HL-60 (cell line): Measurements from ENCODE around the gene NRXN2.

Source experiments
- DNase-seq, 2 experiments: peaks; one replicate each; pipeline ENCODE4 v3.0.0-alpha.2; 2010 to 2020; ENCODE audit warnings: low read depth in 1 of 2, low spot score in 1 of 2
- H3K27ac ChIP-seq: fragments of 250-450 bp; sonication (Bioruptor Pico); replicated peaks from 2 replicates; pipeline ENCODE4 v1.5.1; 2020; ENCODE audit warnings: mild to moderate bottlenecking, moderate library complexity
- H3K27me3 ChIP-seq: fragments of 250-450 bp; sonication (Bioruptor Pico); 2 replicates; pipeline ENCODE4 v1.5.1; 2021; ENCODE audit warnings: mild to moderate bottlenecking, moderate library complexity; ENCODE audit not compliant: insufficient read depth, poor library complexity, severe bottlenecking
- H3K4me3 ChIP-seq: replicated peaks from 2 replicates; pipeline ENCODE4 v1.5.1; 2011; ENCODE audit warnings: mild to moderate bottlenecking, control low read depth, low read length; ENCODE audit not compliant: insufficient read depth
- CTCF ChIP-seq: IDR thresholded peaks from one replicate; pipeline ENCODE4 v1.5.1; 2011; ENCODE audit warnings: low read length, control low read depth, inconsistent platforms; ENCODE audit not compliant: insufficient read depth
- GABPA ChIP-seq: IDR thresholded peaks from 2 replicates; pipeline ENCODE4 v1.6.1; 2012; ENCODE audit warnings: low read depth
- POLR2AphosphoS5 ChIP-seq: IDR thresholded peaks from 2 replicates; pipeline ENCODE4 v1.6.1; 2012; ENCODE audit warnings: low read depth
- REST ChIP-seq: IDR thresholded peaks from 2 replicates; pipeline ENCODE4 v1.6.1; 2012; ENCODE audit warnings: low read depth; ENCODE audit not compliant: insufficient replicate concordance
- SPI1 ChIP-seq: IDR thresholded peaks from 2 replicates; pipeline ENCODE4 v1.6.1; 2012; ENCODE audit warnings: low read depth, mild to moderate bottlenecking, borderline replicate concordance

Gene NRXN2

GRCh38 chr11:64674774-64675173 lies 48.2 kb downstream of the NRXN2 start:
- no peak overlapping the region for H3K27ac ChIP-seq
- no peak overlapping the region for H3K4me3 ChIP-seq
- DNase-seq: no peak
- no peak for TF ChIP-seq POLR2AphosphoS5
- no peak for TF ChIP-seq GABPA
- no peak for TF ChIP-seq SPI1
- TF ChIP-seq REST: no peak
- TF ChIP-seq CTCF: no peak
- H3K27me3 ChIP-seq: no peaks in the 10 kb centered on the region

- Histone ChIP-seq H3K4me3 (no peak overlapping the region), H3K27me3 (no peaks in the 10 kb centered on the region), H3K27ac (no peak overlapping the region)
- TF ChIP-seq POLR2AphosphoS5 (no peak), CTCF (no peak), GABPA (no peak), REST (no peak), SPI1 (no peak)
- DNase-seq: no peak
Measured at GRCh38 chr11:64673279-64673678, 49.7 kb downstream of the NRXN2 start.

- TF ChIP-seq CTCF (no peak), REST (no peak), SPI1 (no peak), GABPA (no peak), POLR2AphosphoS5 (no peak)
- Histone ChIP-seq H3K27me3 (no peaks in the 10 kb centered on the region), H3K4me3 (no peak overlapping the region)
Measured at GRCh38 chr11:64672875-64673274, 50.1 kb downstream of the NRXN2 start.

More at GRCh38 chr11:64672875-64673274, 50.1 kb downstream of the NRXN2 start:
- no peak for DNase-seq
- H3K27ac ChIP-seq: no peak overlapping the region
